GM12878 (cell line): ENCODE results near the gene LITAF. TPM values are rescaled to one million over a fixed set of nuclear protein-coding genes. Genes with fewer than 3 reads are reported as not detected.

Experiments used
- ATAC-seq: fragments of 200-7000 bp; cut with Tn5 transposase; 3 replicates; pipeline ENCODE4 v1.9.1; 2020; ENCODE audit warnings: mild to moderate bottlenecking, moderate library complexity
- BruUV-seq: library from RNA; stranded (reverse); fragments of 400-500 nt; replicated peaks from 2 replicates; lab custom pipeline; 2021; lab: Mats Ljungman, UMichigan
- CTCF ChIA-PET: fragments of 300-600 bp; sonication (Branson Sonifier 250); formaldehyde crosslinking; extraction: SDS; loops from one replicate; lab custom pipeline; 2021; ENCODE audit warnings: inconsistent platforms; lab: Yijun Ruan, JAX
- POLR2A ChIA-PET: fragments of 350-600 bp; formaldehyde crosslinking; extraction: SDS; loops from one replicate; lab custom pipeline; 2021; ENCODE audit warnings: inconsistent platforms; lab: Charles Lee
- RAD21 ChIA-PET: fragments of 300-600 bp; sonication (Branson Sonifier 250); formaldehyde crosslinking; loops from one replicate; lab custom pipeline; 2023; ENCODE audit warnings: antibody characterized with exemption; ENCODE audit not compliant: unreplicated experiment; lab: Charles Lee
- SMC1A ChIA-PET: fragments of 300-600 bp; sonication (Branson Sonifier 250); formaldehyde crosslinking; loops from one replicate; lab custom pipeline; 2023; ENCODE audit not compliant: unreplicated experiment, uncharacterized antibody; lab: Charles Lee
- DNase-seq: peaks from one replicate; pipeline ENCODE4 v3.0.0-alpha.2; 2011; ENCODE audit warnings: low read depth, low spot score
- FAIRE-seq: peaks from 3 replicates; lab custom pipeline; 2011; peaks lifted over from hg19 to GRCh38; lab: Jason Lieb, UNC
- H2AFZ ChIP-seq: 2 replicates; pipeline ENCODE4 v1.6.0; 2011; ENCODE audit warnings: low read depth, low read length, control low read depth; ENCODE audit not compliant: control insufficient read depth
- H3K27ac ChIP-seq: 2 replicates; pipeline ENCODE4 v1.5.1; 2011; ENCODE audit warnings: control low read depth; ENCODE audit not compliant: control insufficient read depth, insufficient read depth
- H3K27me3 ChIP-seq, 2 experiments: replicated peaks in 1 of 2; 2 replicates each; pipeline versions ENCODE4 v1.6.0 to v1.6.1; 2011; ENCODE audit warnings: low read length in 1 of 2; ENCODE audit not compliant: control insufficient read depth in 2 of 2, insufficient read depth in 2 of 2
- H3K36me3 ChIP-seq, 2 experiments: 2 replicates each; pipeline ENCODE4 v1.5.1; 2011; ENCODE audit warnings: low read length in 1 of 2; ENCODE audit not compliant: control insufficient read depth in 2 of 2, insufficient read depth in 2 of 2
- H3K4me1 ChIP-seq: 2 replicates; pipeline ENCODE4 v1.6.1; 2011; ENCODE audit warnings: mild to moderate bottlenecking, low read length, moderate library complexity, mixed read lengths; ENCODE audit not compliant: control insufficient read depth, insufficient read depth
- H3K4me2 ChIP-seq: 2 replicates; pipeline ENCODE4 v1.6.0; 2011; ENCODE audit warnings: control low read depth; ENCODE audit not compliant: control insufficient read depth, insufficient read depth
- H3K4me3 ChIP-seq: fragments of 200-600 bp; sonication (generic); 2 replicates; pipeline ENCODE4 v1.5.1; 2016
- H3K79me2 ChIP-seq: 2 replicates; pipeline ENCODE4 v1.6.0; 2011; ENCODE audit warnings: low read length; ENCODE audit not compliant: control insufficient read depth, insufficient read depth
- H3K9ac ChIP-seq: 2 replicates; pipeline ENCODE4 v1.8.0; 2011; ENCODE audit warnings: low read length, control low read depth, mixed read lengths; ENCODE audit not compliant: control insufficient read depth, insufficient read depth
- H3K9me3 ChIP-seq: replicated peaks from 3 replicates; pipeline ENCODE4 v1.5.1; 2011; ENCODE audit warnings: mild to moderate bottlenecking, low read length; ENCODE audit not compliant: control insufficient read depth, insufficient read depth
- H4K20me1 ChIP-seq: 2 replicates; pipeline ENCODE4 v1.6.0; 2011; ENCODE audit not compliant: control insufficient read depth, insufficient read depth
- CEBPB ChIP-seq, 2 experiments: fragments of 150-350 bp in 1 of 2; IDR thresholded peaks; 2 replicates each; pipeline ENCODE4 v1.6.1; 2012 to 2014; ENCODE audit warnings: low read depth in 2 of 2, low read length in 2 of 2, borderline replicate concordance in 1 of 2, inconsistent platforms in 1 of 2
- EGR1 ChIP-seq, 2 experiments: IDR thresholded peaks; 1 replicate in 1 of 2; 2 replicates in 1 of 2; pipeline ENCODE4 v1.6.1; 2011 to 2012; ENCODE audit warnings: low read depth in 2 of 2, low read length in 2 of 2, borderline replicate concordance in 1 of 2, mild to moderate bottlenecking in 1 of 2, moderate library complexity in 1 of 2
- POLR2AphosphoS5 ChIP-seq: IDR thresholded peaks from 2 replicates; pipeline ENCODE4 v1.6.1; 2011; ENCODE audit warnings: mild to moderate bottlenecking, low read length, inconsistent platforms
- SREBF2 ChIP-seq: IDR thresholded peaks from 2 replicates; pipeline ENCODE4 v1.6.1; 2012; ENCODE audit warnings: mild to moderate bottlenecking, low read length
- WRNIP1 ChIP-seq: IDR thresholded peaks from 2 replicates; pipeline ENCODE4 v1.6.1; 2011; ENCODE audit warnings: low read depth, low read length, improper control_type of control experiment, borderline replicate concordance
- WGBS: methylation state at CpG from one replicate; pipeline ENCODE4 v1.1.6; 2016; ENCODE audit warnings: low lambda C conversion rate; ENCODE audit not compliant: insufficient replicate concordance, insufficient coverage; ENCODE audit errors: missing lambda C conversion rate; 5-methylcytosine and 5-hydroxymethylcytosine counted together
- in situ Hi-C: fragments of 300-500 bp; cut with MboI; formaldehyde crosslinking; loops from 9 replicates; pipeline ENCODE4 v1.14.3; 2018; ENCODE audit warnings: mixed read lengths
- intact Hi-C: fragments of 100-400 bp; cut with micrococcal nuclease; formaldehyde crosslinking; loops from one replicate; pipeline ENCODE4 v1.14.2; 2022; ENCODE audit not compliant: unreplicated experiment
- polyA plus RNA-seq, 11 experiments: library from polyadenylated mRNA; depleted of rRNA in 4 of 11; unstranded in 6 of 11; stranded (reverse) in 5 of 11; fragments of >200 nt; fragmentation: Nextera tagmentation in 4 of 11; fragmentation: Illumina TruSeq in 1 of 11; extraction: Ambion mirVana in 4 of 11; extraction: Trizol in 1 of 11; gene quantifications; 1 replicate in 1 of 11; 2 replicates in 10 of 11; pipeline versions ENCODE4 v1.2.1 to v1.2.3, GENCODE V29; 2011 to 2016; ENCODE audit warnings: inconsistent platforms in 2 of 11, missing spikeins in 2 of 11, low read depth in 1 of 11
- total RNA-seq, 4 experiments: library from RNA; depleted of rRNA in 3 of 4; stranded (reverse); fragments of >200 nt in 3 of 4; fragmentation: Illumina TruSeq in 1 of 4; extraction: Trizol in 1 of 4; gene quantifications; 2 replicates each; pipeline versions ENCODE4 v1.2.1 to v1.2.3, GENCODE V29; 2013 to 2021
- TF ChIP-seq, protein P1 (sequence below): fragments of 450-650 bp; IDR thresholded peaks from 2 replicates; pipeline ENCODE4 v1.6.1; 2014; ENCODE audit warnings: mild to moderate bottlenecking
- TF ChIP-seq, protein P2 (sequence below): IDR thresholded peaks from 2 replicates; pipeline ENCODE4 v1.6.1; 2012; ENCODE audit warnings: improper control_type of control experiment, low read depth, low read length; ENCODE audit not compliant: insufficient replicate concordance

The LITAF gene
- total and polyA plus RNA-seq, 10 of the 15 experiments (the other 5 are each of a cell fraction or from before 2014, with no cell fraction given): 99.2 to 211 (median 147) TPM

DNA sequence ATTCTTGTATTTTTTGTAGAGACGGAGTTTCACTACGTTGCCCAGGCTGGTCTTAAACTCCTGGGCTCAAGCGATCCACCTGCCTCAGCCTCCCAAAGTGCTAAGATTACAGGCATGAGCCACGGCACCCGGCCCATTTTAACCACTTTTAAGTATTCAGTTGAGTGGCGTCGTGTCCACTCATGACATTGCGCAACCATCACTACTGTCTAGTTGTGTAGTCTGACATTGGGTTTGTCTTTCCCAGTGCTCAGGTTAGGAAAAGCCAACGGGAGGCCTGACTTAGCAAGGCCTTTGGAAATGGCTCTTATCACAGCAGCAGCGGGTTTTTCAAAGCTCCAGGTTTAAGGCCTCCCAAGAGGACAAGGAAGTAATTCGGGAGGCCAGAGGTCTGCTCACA lies 58.7 kb downstream of the LITAF start:
- Histone ChIP-seq H3K36me3 (no peaks in the 10 kb centered on the region), H3K9ac (no peak overlapping the region), H3K4me2 (no peak overlapping the region), H3K27ac (no peak overlapping the region), H3K4me1 (no peaks in the 10 kb centered on the region), H2AFZ (no peak overlapping the region), H3K27me3 (peaks cover 0 to 4% of the 10 kb centered on the region in 2 experiments; a peak in 2 of 4 replicates), H3K79me2 (no peaks in the 10 kb centered on the region), H3K4me3 (no peak overlapping the region), H3K9me3 (no peaks in the 10 kb centered on the region), H4K20me1 (no peaks in the 10 kb centered on the region; the same call in 1 of the 2 replicates)
- RAD21 ChIA-PET: no interaction called here
- FAIRE-seq: no peak
- no peak for ATAC-seq
- intact Hi-C loops (no loop called here), in situ Hi-C loops (loop anchor here (25.0 kb wide), 1 partner anchor 284 kb away; no protein-coding TSS in a partner anchor)
- TF ChIP-seq WRNIP1 (no peak), POLR2AphosphoS5 (no peak), EGR1 (IDR thresholded peaks at IDR 0.05; ENCODE audit: borderline replicate concordance in 1 of 2, low read depth in 2 of 2, low read length in 2 of 2) (no peak), SREBF2 (no peak), CEBPB (IDR thresholded peaks at IDR 0.05; ENCODE audit: borderline replicate concordance in 1 of 2, low read depth in 2 of 2, low read length in 2 of 2) (peak in 1 of 2 experiments; percentile 34; a peak in 1 of 4 replicates)
- TF ChIP-seq, protein P1, sequence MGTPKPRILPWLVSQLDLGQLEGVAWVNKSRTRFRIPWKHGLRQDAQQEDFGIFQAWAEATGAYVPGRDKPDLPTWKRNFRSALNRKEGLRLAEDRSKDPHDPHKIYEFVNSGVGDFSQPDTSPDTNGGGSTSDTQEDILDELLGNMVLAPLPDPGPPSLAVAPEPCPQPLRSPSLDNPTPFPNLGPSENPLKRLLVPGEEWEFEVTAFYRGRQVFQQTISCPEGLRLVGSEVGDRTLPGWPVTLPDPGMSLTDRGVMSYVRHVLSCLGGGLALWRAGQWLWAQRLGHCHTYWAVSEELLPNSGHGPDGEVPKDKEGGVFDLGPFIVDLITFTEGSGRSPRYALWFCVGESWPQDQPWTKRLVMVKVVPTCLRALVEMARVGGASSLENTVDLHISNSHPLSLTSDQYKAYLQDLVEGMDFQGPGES: no peak
- TF ChIP-seq, protein P2, sequence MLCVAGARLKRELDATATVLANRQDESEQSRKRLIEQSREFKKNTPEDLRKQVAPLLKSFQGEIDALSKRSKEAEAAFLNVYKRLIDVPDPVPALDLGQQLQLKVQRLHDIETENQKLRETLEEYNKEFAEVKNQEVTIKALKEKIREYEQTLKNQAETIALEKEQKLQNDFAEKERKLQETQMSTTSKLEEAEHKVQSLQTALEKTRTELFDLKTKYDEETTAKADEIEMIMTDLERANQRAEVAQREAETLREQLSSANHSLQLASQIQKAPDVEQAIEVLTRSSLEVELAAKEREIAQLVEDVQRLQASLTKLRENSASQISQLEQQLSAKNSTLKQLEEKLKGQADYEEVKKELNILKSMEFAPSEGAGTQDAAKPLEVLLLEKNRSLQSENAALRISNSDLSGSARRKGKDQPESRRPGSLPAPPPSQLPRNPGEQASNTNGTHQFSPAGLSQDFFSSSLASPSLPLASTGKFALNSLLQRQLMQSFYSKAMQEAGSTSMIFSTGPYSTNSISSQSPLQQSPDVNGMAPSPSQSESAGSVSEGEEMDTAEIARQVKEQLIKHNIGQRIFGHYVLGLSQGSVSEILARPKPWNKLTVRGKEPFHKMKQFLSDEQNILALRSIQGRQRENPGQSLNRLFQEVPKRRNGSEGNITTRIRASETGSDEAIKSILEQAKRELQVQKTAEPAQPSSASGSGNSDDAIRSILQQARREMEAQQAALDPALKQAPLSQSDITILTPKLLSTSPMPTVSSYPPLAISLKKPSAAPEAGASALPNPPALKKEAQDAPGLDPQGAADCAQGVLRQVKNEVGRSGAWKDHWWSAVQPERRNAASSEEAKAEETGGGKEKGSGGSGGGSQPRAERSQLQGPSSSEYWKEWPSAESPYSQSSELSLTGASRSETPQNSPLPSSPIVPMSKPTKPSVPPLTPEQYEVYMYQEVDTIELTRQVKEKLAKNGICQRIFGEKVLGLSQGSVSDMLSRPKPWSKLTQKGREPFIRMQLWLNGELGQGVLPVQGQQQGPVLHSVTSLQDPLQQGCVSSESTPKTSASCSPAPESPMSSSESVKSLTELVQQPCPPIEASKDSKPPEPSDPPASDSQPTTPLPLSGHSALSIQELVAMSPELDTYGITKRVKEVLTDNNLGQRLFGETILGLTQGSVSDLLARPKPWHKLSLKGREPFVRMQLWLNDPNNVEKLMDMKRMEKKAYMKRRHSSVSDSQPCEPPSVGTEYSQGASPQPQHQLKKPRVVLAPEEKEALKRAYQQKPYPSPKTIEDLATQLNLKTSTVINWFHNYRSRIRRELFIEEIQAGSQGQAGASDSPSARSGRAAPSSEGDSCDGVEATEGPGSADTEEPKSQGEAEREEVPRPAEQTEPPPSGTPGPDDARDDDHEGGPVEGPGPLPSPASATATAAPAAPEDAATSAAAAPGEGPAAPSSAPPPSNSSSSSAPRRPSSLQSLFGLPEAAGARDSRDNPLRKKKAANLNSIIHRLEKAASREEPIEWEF: no peak
- BruUV-seq: no TSS peak
- DNase-seq: no peak
- SMC1A ChIA-PET: no interaction called here
- POLR2A ChIA-PET: no interaction called here
- CTCF ChIA-PET: interaction anchor here (0.6 to 4.9 kb wide), 2 partner anchors 61 to 120 kb away, joined by 4 to 80 read pairs; no protein-coding TSS in a partner anchor
- 72% methylated on average over 11 of the region's 11 CpGs for WGBS
